ENCODE data around the gene PRKCZ.

The PRKCZ gene

GRCh38 chr1:2173546-2174347, 123.5 kb downstream of the PRKCZ start:
- Histone ChIP-seq H2BK5ac (ENCODE audit: low read length) (no peak overlapping the region), H3K4me1 (ENCODE audit: control insufficient read depth, low read depth, low read length) (no peaks in the 10 kb centered on the region), H2BK120ac (ENCODE audit: low read depth, low read length) (no peak overlapping the region), H3K27me3 (ENCODE audit: insufficient read depth, low read length, poor library complexity) (no peaks in the 10 kb centered on the region), H3K56ac (ENCODE audit: low read length) (no peak overlapping the region), H2AK5ac (ENCODE audit: low read length) (no peak overlapping the region), H3K18ac (ENCODE audit: low read length) (no peak overlapping the region), H4K5ac (ENCODE audit: low read length) (no peak overlapping the region), H3K9ac (ENCODE audit: low read length) (no peak overlapping the region), H3K4ac (ENCODE audit: low read depth, low read length) (no peak overlapping the region), H4K8ac (ENCODE audit: low read depth, low read length) (no peak overlapping the region), H3K79me1 (ENCODE audit: low read length) (no peaks in the 10 kb centered on the region), H3K36me3 (ENCODE audit: control insufficient read depth, insufficient read depth, low read length) (peaks cover 2% of the 10 kb centered on the region), H3K79me2 (ENCODE audit: control insufficient read depth, insufficient read depth, low read length) (no peaks in the 10 kb centered on the region), H2BK15ac (replicated peaks; ENCODE audit: low read depth) (no peak overlapping the region), H3K4me2 (ENCODE audit: low read length) (no peak overlapping the region), H3K23ac (ENCODE audit: low read length) (no peak overlapping the region), H3K4me3 (ENCODE audit: low read length) (no peak overlapping the region), H3K27ac (ENCODE audit: low read depth, low read length) (no peak overlapping the region)
- no CpG with 5 or more reads among the region's 37 CpGs for WGBS (ENCODE audit: extremely low coverage, insufficient coverage, low lambda C conversion rate)
- DNase-seq, result no peak

DNA sequence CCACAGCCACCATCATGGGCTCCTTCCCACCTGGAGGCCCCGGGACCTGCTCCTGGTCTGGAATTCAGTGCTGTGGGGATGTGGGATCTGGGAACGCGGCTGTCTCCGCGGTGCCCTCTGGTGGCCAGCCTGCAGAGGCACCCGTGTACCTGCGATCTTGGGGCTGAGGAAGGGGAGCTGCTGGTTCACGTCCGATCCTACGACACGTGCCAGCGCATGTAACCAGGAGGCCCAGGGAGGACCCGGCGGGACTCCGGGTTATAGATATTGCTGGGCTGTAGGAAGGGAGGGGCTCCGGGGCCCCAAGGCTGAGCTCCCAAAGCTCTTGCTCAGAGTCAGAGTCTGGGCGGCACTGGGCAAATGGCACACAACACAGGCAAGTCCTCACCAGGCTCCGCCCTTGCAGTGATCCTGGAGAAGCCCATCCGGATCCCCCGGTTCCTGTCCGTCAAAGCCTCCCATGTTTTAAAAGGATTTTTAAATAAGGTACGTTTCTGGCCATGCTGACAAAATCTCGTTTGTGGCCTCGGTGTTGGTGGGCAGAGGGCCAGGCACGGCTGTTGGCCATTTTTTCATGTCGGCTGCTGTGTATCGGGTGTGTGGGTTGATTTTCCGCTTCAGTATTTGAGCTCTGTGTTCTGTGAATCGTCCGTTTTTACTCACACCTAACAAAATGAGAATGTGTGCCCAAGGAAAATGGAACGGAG, 124.3 kb downstream of the PRKCZ start:
- no peak overlapping the region for H2AK5ac ChIP-seq (ENCODE audit: low read length)
- peaks cover 2% of the 10 kb centered on the region for H3K36me3 ChIP-seq (ENCODE audit: control insufficient read depth, insufficient read depth, low read length)
- WGBS (ENCODE audit: extremely low coverage, insufficient coverage, low lambda C conversion rate), result no CpG with 5 or more reads among the region's 31 CpGs
- H3K18ac ChIP-seq (ENCODE audit: low read length), result no peak overlapping the region
- H3K4me1 ChIP-seq (ENCODE audit: control insufficient read depth, low read depth, low read length), result no peaks in the 10 kb centered on the region
- no peak overlapping the region for H4K5ac ChIP-seq (ENCODE audit: low read length)
- no peaks in the 10 kb centered on the region for H3K27me3 ChIP-seq (ENCODE audit: insufficient read depth, low read length, poor library complexity)
- peak; percentile 85 for DNase-seq
- no peak overlapping the region for H3K4ac ChIP-seq (ENCODE audit: low read depth, low read length)
- no peak overlapping the region for H3K4me3 ChIP-seq (ENCODE audit: low read length)
- H2BK15ac ChIP-seq (replicated peaks; ENCODE audit: low read depth), result no peak overlapping the region
- no peak overlapping the region for H3K9ac ChIP-seq (ENCODE audit: low read length)
- no peak overlapping the region for H2BK5ac ChIP-seq (ENCODE audit: low read length)
- no peak overlapping the region for H4K8ac ChIP-seq (ENCODE audit: low read depth, low read length)
- H3K79me2 ChIP-seq (ENCODE audit: control insufficient read depth, insufficient read depth, low read length), result no peaks in the 10 kb centered on the region
- no peak overlapping the region for H2BK120ac ChIP-seq (ENCODE audit: low read depth, low read length)
- peak overlapping the region; percentile 11 for H3K56ac ChIP-seq (ENCODE audit: low read length)
- H3K27ac ChIP-seq (ENCODE audit: low read depth, low read length), result no peak overlapping the region
- no peaks in the 10 kb centered on the region for H3K79me1 ChIP-seq (ENCODE audit: low read length)
- no peak overlapping the region for H3K4me2 ChIP-seq (ENCODE audit: low read length)
- no peak overlapping the region for H3K23ac ChIP-seq (ENCODE audit: low read length)

DNA sequence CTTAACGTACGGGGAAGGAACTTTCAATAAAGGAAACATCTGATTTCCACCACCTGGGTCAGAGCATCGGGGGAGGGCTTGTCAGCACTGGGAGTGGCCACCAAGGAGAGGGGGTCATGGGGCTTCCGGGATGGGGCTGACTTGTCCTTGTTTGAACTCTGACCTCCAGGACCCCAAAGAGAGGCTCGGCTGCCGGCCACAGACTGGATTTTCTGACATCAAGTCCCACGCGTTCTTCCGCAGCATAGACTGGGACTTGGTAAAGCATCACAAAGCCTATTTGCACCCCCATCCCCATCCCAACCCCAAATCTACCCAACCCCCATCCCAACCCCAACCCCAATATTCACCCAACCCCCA, 124.8 kb downstream of the PRKCZ start:
- Histone ChIP-seq H3K79me2 (ENCODE audit: control insufficient read depth, insufficient read depth, low read length) (no peaks in the 10 kb centered on the region), H4K8ac (ENCODE audit: low read depth, low read length) (no peak overlapping the region), H3K79me1 (ENCODE audit: low read length) (no peaks in the 10 kb centered on the region), H3K4me3 (ENCODE audit: low read length) (no peak overlapping the region), H2BK5ac (ENCODE audit: low read length) (no peak overlapping the region), H3K4ac (ENCODE audit: low read depth, low read length) (no peak overlapping the region), H3K23ac (ENCODE audit: low read length) (no peak overlapping the region), H2BK15ac (replicated peaks; ENCODE audit: low read depth) (no peak overlapping the region), H2BK120ac (ENCODE audit: low read depth, low read length) (no peak overlapping the region), H4K5ac (ENCODE audit: low read length) (no peak overlapping the region), H3K4me2 (ENCODE audit: low read length) (no peak overlapping the region), H3K27me3 (ENCODE audit: insufficient read depth, low read length, poor library complexity) (no peaks in the 10 kb centered on the region), H3K27ac (ENCODE audit: low read depth, low read length) (no peak overlapping the region), H3K36me3 (ENCODE audit: control insufficient read depth, insufficient read depth, low read length) (peaks cover 2% of the 10 kb centered on the region), H3K56ac (ENCODE audit: low read length) (no peak overlapping the region), H3K9ac (ENCODE audit: low read length) (no peak overlapping the region), H3K4me1 (ENCODE audit: control insufficient read depth, low read depth, low read length) (no peaks in the 10 kb centered on the region), H3K18ac (ENCODE audit: low read length) (no peak overlapping the region), H2AK5ac (ENCODE audit: low read length) (no peak overlapping the region)
- WGBS (ENCODE audit: extremely low coverage, insufficient coverage, low lambda C conversion rate), result no CpG with 5 or more reads among the region's 9 CpGs
- no peak for DNase-seq

GRCh38 chr1:2175681-2176454, 125.7 kb downstream of the PRKCZ start:
- Histone ChIP-seq H3K4me3 (ENCODE audit: low read length) (no peak overlapping the region), H2AK5ac (ENCODE audit: low read length) (no peak overlapping the region), H3K56ac (ENCODE audit: low read length) (no peak overlapping the region), H3K27ac (ENCODE audit: low read depth, low read length) (no peak overlapping the region), H3K9ac (ENCODE audit: low read length) (no peak overlapping the region), H3K36me3 (ENCODE audit: control insufficient read depth, insufficient read depth, low read length) (peaks cover 5% of the 10 kb centered on the region), H4K8ac (ENCODE audit: low read depth, low read length) (no peak overlapping the region), H3K4me2 (ENCODE audit: low read length) (no peak overlapping the region), H3K79me1 (ENCODE audit: low read length) (no peaks in the 10 kb centered on the region), H2BK15ac (replicated peaks; ENCODE audit: low read depth) (no peak overlapping the region), H3K79me2 (ENCODE audit: control insufficient read depth, insufficient read depth, low read length) (no peaks in the 10 kb centered on the region), H3K18ac (ENCODE audit: low read length) (no peak overlapping the region), H2BK120ac (ENCODE audit: low read depth, low read length) (no peak overlapping the region), H3K23ac (ENCODE audit: low read length) (no peak overlapping the region), H4K5ac (ENCODE audit: low read length) (no peak overlapping the region), H2BK5ac (ENCODE audit: low read length) (no peak overlapping the region), H3K4me1 (ENCODE audit: control insufficient read depth, low read depth, low read length) (no peaks in the 10 kb centered on the region), H3K4ac (ENCODE audit: low read depth, low read length) (no peak overlapping the region), H3K27me3 (ENCODE audit: insufficient read depth, low read length, poor library complexity) (no peaks in the 10 kb centered on the region)
- DNase-seq, result no peak
- WGBS (ENCODE audit: extremely low coverage, insufficient coverage, low lambda C conversion rate), result no CpG with 5 or more reads among the region's 42 CpGs

DNA sequence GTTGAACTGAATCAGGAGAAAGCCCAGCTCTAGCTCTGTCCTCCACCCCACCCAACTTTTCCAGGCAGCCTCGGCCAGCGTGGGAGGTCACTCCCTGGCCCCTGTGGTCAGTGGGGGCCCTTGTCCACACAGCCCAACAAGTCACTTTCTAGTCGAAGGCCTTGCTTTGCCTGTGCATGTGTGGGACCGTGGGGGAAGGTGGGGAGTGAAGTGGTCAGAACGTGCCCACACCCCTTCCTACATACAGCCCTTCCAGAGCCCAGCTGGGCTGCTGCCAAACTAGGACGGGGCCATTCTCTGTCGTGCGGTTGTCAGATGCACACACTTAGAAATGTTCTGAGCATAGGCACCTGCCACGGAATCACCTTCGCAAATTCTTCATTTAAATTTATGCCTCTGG, 126.4 kb downstream of the PRKCZ start:
- Histone ChIP-seq H2BK15ac (replicated peaks; ENCODE audit: low read depth) (no peak overlapping the region), H3K4ac (ENCODE audit: low read depth, low read length) (no peak overlapping the region), H3K79me1 (ENCODE audit: low read length) (no peaks in the 10 kb centered on the region), H3K27me3 (ENCODE audit: insufficient read depth, low read length, poor library complexity) (no peaks in the 10 kb centered on the region), H3K27ac (ENCODE audit: low read depth, low read length) (no peak overlapping the region), H4K8ac (ENCODE audit: low read depth, low read length) (no peak overlapping the region), H3K79me2 (ENCODE audit: control insufficient read depth, insufficient read depth, low read length) (no peaks in the 10 kb centered on the region), H3K56ac (ENCODE audit: low read length) (no peak overlapping the region), H3K9ac (ENCODE audit: low read length) (no peak overlapping the region), H3K36me3 (ENCODE audit: control insufficient read depth, insufficient read depth, low read length) (peaks cover 5% of the 10 kb centered on the region), H3K4me3 (ENCODE audit: low read length) (no peak overlapping the region), H3K4me2 (ENCODE audit: low read length) (no peak overlapping the region), H2BK120ac (ENCODE audit: low read depth, low read length) (no peak overlapping the region), H3K4me1 (ENCODE audit: control insufficient read depth, low read depth, low read length) (no peaks in the 10 kb centered on the region), H3K23ac (ENCODE audit: low read length) (no peak overlapping the region), H4K5ac (ENCODE audit: low read length) (no peak overlapping the region), H3K18ac (ENCODE audit: low read length) (no peak overlapping the region), H2AK5ac (ENCODE audit: low read length) (no peak overlapping the region), H2BK5ac (ENCODE audit: low read length) (no peak overlapping the region)
- WGBS (ENCODE audit: extremely low coverage, insufficient coverage, low lambda C conversion rate), result no CpG with 5 or more reads among the region's 10 CpGs
- no peak for DNase-seq
